ENCODE data around the gene GDF15. TPM values are rescaled to one million over a fixed set of nuclear protein-coding genes. Genes with fewer than 3 reads are reported as not detected.

GDF15 gene, protein sequence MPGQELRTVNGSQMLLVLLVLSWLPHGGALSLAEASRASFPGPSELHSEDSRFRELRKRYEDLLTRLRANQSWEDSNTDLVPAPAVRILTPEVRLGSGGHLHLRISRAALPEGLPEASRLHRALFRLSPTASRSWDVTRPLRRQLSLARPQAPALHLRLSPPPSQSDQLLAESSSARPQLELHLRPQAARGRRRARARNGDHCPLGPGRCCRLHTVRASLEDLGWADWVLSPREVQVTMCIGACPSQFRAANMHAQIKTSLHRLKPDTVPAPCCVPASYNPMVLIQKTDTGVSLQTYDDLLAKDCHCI
- 1 to 10 TPM in 4 of 10 donors, under 1 TPM in 6; 0.44 to 2.5 (median 0.79) TPM for total RNA-seq
- under 1 TPM; 0.44 to 0.62 TPM for polyA plus RNA-seq
- long read RNA-seq, donor 1 = 0 reads
- long read RNA-seq, donor 2, partial matches to known transcripts = 0 of 1 reads
- long read RNA-seq, donor 2, other reads (novel, unspliced or antisense) = 1 of 1 reads
- long read RNA-seq, donor 3 = 0 reads

DNA sequence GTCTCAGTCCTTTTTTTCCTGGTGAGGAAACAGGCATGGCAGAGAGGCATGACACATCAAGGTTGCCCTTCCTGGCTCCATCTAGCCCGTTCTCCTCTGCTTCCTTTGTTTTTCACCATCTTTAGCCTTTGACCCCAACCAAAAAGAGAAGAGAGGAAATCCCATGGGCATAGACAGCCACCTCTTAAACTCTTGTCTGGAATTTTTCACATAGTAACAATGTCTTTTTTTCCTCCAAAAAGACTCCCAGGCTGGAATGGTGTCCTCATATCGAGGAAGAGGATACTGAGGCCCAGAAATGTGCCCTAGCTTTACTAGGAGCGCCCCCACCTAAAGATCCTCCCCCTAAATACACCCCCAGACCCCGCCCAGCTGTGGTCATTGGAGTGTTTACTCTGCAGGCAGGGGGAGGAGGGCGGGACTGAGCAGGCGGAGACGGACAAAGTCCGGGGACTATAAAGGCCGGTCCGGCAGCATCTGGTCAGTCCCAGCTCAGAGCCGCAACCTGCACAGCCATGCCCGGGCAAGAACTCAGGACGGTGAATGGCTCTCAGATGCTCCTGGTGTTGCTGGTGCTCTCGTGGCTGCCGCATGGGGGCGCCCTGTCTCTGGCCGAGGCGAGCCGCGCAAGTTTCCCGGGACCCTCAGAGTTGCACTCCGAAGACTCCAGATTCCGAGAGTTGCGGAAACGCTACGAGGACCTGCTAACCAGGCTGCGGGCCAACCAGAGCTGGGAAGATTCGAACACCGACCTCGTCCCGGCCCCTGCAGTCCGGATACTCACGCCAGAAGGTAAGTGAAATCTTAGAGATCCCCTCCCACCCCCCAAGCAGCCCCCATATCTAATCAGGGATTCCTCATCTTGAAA is at the start of gene GDF15:
GDF15 (plus strand) TSS at position 484 of the 868 bp plus-strand sequence; CDS start at position 516, 32 bp downstream.
- Histone ChIP-seq H3K4me1 (peaks cover 0 to 39% (median 16%) of the 10 kb centered on the region in 9 donors), H3K36me3 (peaks cover 0 to 17% (median 0%) of the 10 kb centered on the region in 9 donors), H3K4me3 (peak within 1 kb of the TSS in 4 of 10 donors; percentile 14 to 52 (median 37)), H3K27ac (peak within 1 kb of the TSS in 1 of 10 donors; percentile 12), H3K9me3 (peaks cover 0 to 4% (median 0%) of the 10 kb centered on the region in 11 donors), H3K27me3 (peaks cover 0 to 16% (median 0%) of the 10 kb centered on the region in 7 donors)
- WGBS, 2 donors = 43 to 50% methylated on average over 33 of the region's 33 CpGs
- TF ChIP-seq, protein P1, sequence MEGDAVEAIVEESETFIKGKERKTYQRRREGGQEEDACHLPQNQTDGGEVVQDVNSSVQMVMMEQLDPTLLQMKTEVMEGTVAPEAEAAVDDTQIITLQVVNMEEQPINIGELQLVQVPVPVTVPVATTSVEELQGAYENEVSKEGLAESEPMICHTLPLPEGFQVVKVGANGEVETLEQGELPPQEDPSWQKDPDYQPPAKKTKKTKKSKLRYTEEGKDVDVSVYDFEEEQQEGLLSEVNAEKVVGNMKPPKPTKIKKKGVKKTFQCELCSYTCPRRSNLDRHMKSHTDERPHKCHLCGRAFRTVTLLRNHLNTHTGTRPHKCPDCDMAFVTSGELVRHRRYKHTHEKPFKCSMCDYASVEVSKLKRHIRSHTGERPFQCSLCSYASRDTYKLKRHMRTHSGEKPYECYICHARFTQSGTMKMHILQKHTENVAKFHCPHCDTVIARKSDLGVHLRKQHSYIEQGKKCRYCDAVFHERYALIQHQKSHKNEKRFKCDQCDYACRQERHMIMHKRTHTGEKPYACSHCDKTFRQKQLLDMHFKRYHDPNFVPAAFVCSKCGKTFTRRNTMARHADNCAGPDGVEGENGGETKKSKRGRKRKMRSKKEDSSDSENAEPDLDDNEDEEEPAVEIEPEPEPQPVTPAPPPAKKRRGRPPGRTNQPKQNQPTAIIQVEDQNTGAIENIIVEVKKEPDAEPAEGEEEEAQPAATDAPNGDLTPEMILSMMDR (IDR thresholded peaks at IDR 0.05) = peak in 8 of 9 donors; percentile 21 to 62 (median 42)
- ATAC-seq (peak in 5 of 8 donors; percentile 19 to 52 (median 27)), DNase-seq (peak; percentile 31 to 40)
- intact Hi-C loops (cut with DNase I) = loop anchor here in 4 of 10 donors (5.0 kb wide), 2 partner anchors 34 to 44 kb away; partner anchors contain the start of gene PGPEP1 (in 1 of the 4)

DNA sequence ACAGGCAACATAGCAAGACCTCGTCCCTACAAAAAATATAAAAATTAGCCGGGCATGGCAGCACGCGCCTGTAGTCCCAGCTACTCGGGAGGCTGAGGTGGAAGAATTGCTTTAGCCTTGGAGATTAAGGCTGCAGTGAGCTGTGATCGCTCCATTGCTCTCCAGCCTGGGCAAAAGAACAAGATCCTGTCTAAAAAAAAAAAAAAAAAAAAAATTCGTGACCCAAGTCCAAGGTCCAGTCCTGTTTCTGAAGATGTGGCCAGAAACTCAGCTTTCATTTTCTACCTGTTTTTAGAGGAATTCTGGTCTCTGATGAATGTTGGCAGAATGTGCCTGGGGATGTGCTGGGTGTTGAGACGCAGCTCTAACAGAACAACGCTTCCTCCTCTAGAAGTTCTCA is 47.4 kb upstream of the GDF15 start:
- Histone ChIP-seq H3K4me1 (peaks cover 10 to 37% (median 21%) of the 10 kb centered on the region in 9 donors), H3K27ac (peak overlapping the region in 3 of 10 donors; percentile 30 to 70 (median 58)), H3K4me3 (no peak overlapping the region), H3K36me3 (peaks cover 0 to 11% (median 0%) of the 10 kb centered on the region in 9 donors), H3K9me3 (no peaks in the 10 kb centered on the region), H3K27me3 (no peaks in the 10 kb centered on the region)
- intact Hi-C loops (cut with DNase I) = no loop called here
- DNase-seq (no peak), ATAC-seq (no peak)
- TF ChIP-seq, protein P1 (IDR thresholded peaks at IDR 0.05) = no peak
- WGBS, 2 donors = 67 to 75% methylated on average over 9 of the region's 9 CpGs

DNA sequence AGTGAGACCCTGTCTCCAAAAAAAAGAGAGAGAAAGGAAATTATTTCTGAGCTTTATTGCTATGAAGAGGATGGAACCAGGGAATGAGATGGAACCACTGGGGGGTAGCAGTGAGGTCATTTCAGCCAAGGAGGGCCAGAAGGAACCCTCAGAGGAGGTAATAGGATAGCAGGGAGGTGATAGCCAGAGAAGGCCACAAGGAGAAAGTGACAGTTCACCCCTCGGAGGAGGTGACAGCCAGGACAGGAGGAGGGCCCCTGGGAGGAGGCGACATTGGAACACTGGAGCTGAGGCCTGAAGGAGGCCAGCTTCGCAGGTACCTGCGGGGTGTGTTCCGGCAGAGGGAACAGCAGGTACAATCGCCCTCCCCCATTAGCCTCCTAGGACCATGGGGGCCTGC is 46.2 kb upstream of the GDF15 start:
- 41 to 43% methylated on average over 6 of the region's 6 CpGs for WGBS, 2 donors
- peaks cover 10 to 37% (median 21%) of the 10 kb centered on the region in 9 donors for H3K4me1 ChIP-seq
- H3K4me3 ChIP-seq = peak overlapping the region in 9 of 10 donors; percentile 63 to 97 (median 91)
- DNase-seq (no peak), ATAC-seq (peak in 2 of 8 donors; percentile 6 to 31)
- H3K36me3 ChIP-seq = peaks cover 0 to 21% (median 0%) of the 10 kb centered on the region in 9 donors
- H3K9me3 ChIP-seq = no peaks in the 10 kb centered on the region
- H3K27ac ChIP-seq = peak overlapping the region in 6 of 10 donors; percentile 74 to 91 (median 87)
- TF ChIP-seq, protein P1 (IDR thresholded peaks at IDR 0.05) = peak in 4 of 9 donors; percentile 9 to 30 (median 24)
- no peaks in the 10 kb centered on the region for H3K27me3 ChIP-seq
- intact Hi-C loops (cut with DNase I) = loop anchor here in 2 of 10 donors (5.0 kb wide), 2 partner anchors 48 to 62 kb away; partner anchors contain the start of gene GDF15 (in 1 of the 2)

Data from heart right ventricle (tissue), 16 donors.